Measurements from ENCODE around the gene CDH4.

DNA sequence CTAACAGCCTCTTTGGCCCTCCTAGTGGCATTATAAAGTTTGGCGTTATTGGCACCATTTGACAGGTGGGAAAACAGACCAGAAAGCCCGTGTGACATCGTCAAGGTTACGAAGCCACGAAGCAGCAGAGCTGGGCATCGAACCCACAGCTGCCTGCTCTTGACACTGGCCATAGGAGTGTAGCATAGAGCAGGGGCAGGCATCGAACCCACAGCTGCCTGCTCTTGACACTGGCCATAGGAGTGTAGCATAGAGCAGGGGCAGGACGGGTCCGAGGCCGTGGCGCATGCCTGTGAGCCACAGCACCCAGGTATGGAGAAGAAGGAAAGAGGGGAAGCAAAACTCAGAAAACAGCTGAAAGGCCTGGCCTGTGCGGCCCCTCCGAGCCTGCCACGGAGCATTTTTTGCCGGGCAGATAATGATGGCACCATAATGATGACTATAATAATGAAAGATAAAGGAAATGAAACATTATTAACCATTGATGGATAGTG is 33.1 kb downstream of the CDH4 start:
- TF ChIP-seq FOXP4 (CRISPR knock-in tag; IDR thresholded peaks at IDR 0.05), result no peak
- no peak for TF ChIP-seq CTCF (IDR thresholded peaks at IDR 0.05)
- TF ChIP-seq CREB1 (CRISPR knock-in tag; IDR thresholded peaks at IDR 0.05), result no peak
- no peak for TF ChIP-seq E2F4 (CRISPR knock-in tag; IDR thresholded peaks at IDR 0.05; ENCODE audit: borderline replicate concordance, low read depth)
- TF ChIP-seq ZBTB21 (CRISPR knock-in tag; IDR thresholded peaks at IDR 0.05; ENCODE audit: borderline replicate concordance), result no peak
- TF ChIP-seq EMX1 (CRISPR knock-in tag; IDR thresholded peaks at IDR 0.05), result no peak
- TF ChIP-seq TP53 (CRISPR knock-in tag; IDR thresholded peaks at IDR 0.05), result no peak
- no peak for TF ChIP-seq MLX (CRISPR knock-in tag; IDR thresholded peaks at IDR 0.05)
- TF ChIP-seq SOX15 (CRISPR knock-in tag; IDR thresholded peaks at IDR 0.05), result no peak
- TF ChIP-seq AFF4 (CRISPR knock-in tag; IDR thresholded peaks at IDR 0.05; ENCODE audit: borderline replicate concordance), result no peak
- TF ChIP-seq ESRRA (CRISPR knock-in tag; IDR thresholded peaks at IDR 0.05; ENCODE audit: borderline replicate concordance), result no peak
- TF ChIP-seq, protein P1, sequence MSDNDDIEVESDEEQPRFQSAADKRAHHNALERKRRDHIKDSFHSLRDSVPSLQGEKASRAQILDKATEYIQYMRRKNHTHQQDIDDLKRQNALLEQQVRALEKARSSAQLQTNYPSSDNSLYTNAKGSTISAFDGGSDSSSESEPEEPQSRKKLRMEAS (CRISPR knock-in tag; IDR thresholded peaks at IDR 0.05), result no peak
- TF ChIP-seq ZNF512 (CRISPR knock-in tag; IDR thresholded peaks at IDR 0.05; ENCODE audit: borderline replicate concordance), result no peak
- TF ChIP-seq SP1 (CRISPR knock-in tag; conservative IDR thresholded peaks at IDR 0.05), result no peak
